GM19099 (cell line): ENCODE results near the gene MCCC1.

Experiments used
- POLR2A ChIP-seq: IDR thresholded peaks from 3 replicates; pipeline ENCODE4 v1.6.1; 2011; ENCODE audit warnings: low read depth; ENCODE audit not compliant: insufficient read length; ENCODE audit errors: extremely low read depth

MCCC1 gene

GRCh38 chr3:183114384-183115178 is 15.3 kb upstream of the MCCC1 start:
- no peak for TF ChIP-seq POLR2A

- no peak for TF ChIP-seq POLR2A
These were observed 9.2 kb upstream of the MCCC1 start for GRCh38 chr3:183108470-183108869.

- TF ChIP-seq POLR2A, result no peak
These were observed 8.7 kb upstream of the MCCC1 start for GRCh38 chr3:183108001-183108449.

- no peak for TF ChIP-seq POLR2A
These were observed 7.3 kb upstream of the MCCC1 start for GRCh38 chr3:183106635-183107034.

GRCh38 chr3:183100376-183100775 is 1.1 kb upstream of the MCCC1 start:
- TF ChIP-seq POLR2A, result no peak

- no peak for TF ChIP-seq POLR2A
These were observed 525 bp upstream of the MCCC1 start for GRCh38 chr3:183099838-183100204.

GRCh38 chr3:183098536-183099025 is 715 bp downstream of the MCCC1 start:
- no peak for TF ChIP-seq POLR2A

GRCh38 chr3:183094711-183095110 is 4.6 kb downstream of the MCCC1 start:
- no peak for TF ChIP-seq POLR2A

- no peak for TF ChIP-seq POLR2A
These were observed 7.0 kb downstream of the MCCC1 start for GRCh38 chr3:183092256-183092655.

GRCh38 chr3:183087184-183087583 is 12.1 kb downstream of the MCCC1 start:
- no peak for TF ChIP-seq POLR2A

GRCh38 chr3:183085634-183086390 is 13.5 kb downstream of the MCCC1 start:
- no peak for TF ChIP-seq POLR2A

- no peak for TF ChIP-seq POLR2A
These were observed 16.9 kb downstream of the MCCC1 start for GRCh38 chr3:183082355-183082915.

- no peak for TF ChIP-seq POLR2A
These were observed 17.7 kb downstream of the MCCC1 start for GRCh38 chr3:183081459-183082183.

- TF ChIP-seq POLR2A, result no peak
These were observed 18.7 kb downstream of the MCCC1 start for GRCh38 chr3:183080628-183081027.

GRCh38 chr3:183074881-183075280 is 24.4 kb downstream of the MCCC1 start:
- no peak for TF ChIP-seq POLR2A
